HG03095 (cell line): ENCODE measurements around the gene OVCH2.
"Not testable (repeated sequence)": the region's sequence is repeated elsewhere in the genome, so short reads cannot be mapped to it uniquely, and the experiment has no call there.

Experiments
- ATAC-seq: cut with Tn5 transposase; IDR thresholded peaks from one replicate; pipeline ENCODE4 v1.9.1; 2021; ENCODE audit warnings: moderate library complexity; ENCODE audit not compliant: unreplicated experiment

OVCH2 gene

GRCh38 chr11:7706377-7706776 is at the start of gene OVCH2:
TSS of gene OVCH2 (minus strand) at chr11:7706477. CDS start at chr11:7706394, 83 bp downstream.
- no peak for ATAC-seq

GRCh38 chr11:7749456-7749855 is 43.2 kb upstream of the OVCH2 start:
- ATAC-seq: no peak

GRCh38 chr11:7734767-7735166 is 28.5 kb upstream of the OVCH2 start:
- ATAC-seq: not testable (repeated sequence)

GRCh38 chr11:7714786-7715185 is 8.5 kb upstream of the OVCH2 start:
- no peak for ATAC-seq

GRCh38 chr11:7703740-7704139 is 2.5 kb downstream of the OVCH2 start:
- ATAC-seq: no peak

- no peak for ATAC-seq
These were observed 9.9 kb downstream of the OVCH2 start for GRCh38 chr11:7696424-7696823.

- ATAC-seq: no peak
These were observed 12.0 kb downstream of the OVCH2 start for GRCh38 chr11:7694235-7694634.

GRCh38 chr11:7692426-7692825 is 13.9 kb downstream of the OVCH2 start:
- no peak for ATAC-seq

GRCh38 chr11:7691759-7692350 is 14.4 kb downstream of the OVCH2 start:
- ATAC-seq: no peak

- no peak for ATAC-seq
These were observed 15.6 kb downstream of the OVCH2 start for GRCh38 chr11:7690648-7691047.

- no peak for ATAC-seq
These were observed 17.0 kb downstream of the OVCH2 start for GRCh38 chr11:7689239-7689638.

GRCh38 chr11:7688238-7688826 is 17.9 kb downstream of the OVCH2 start:
- peak; percentile 52 for ATAC-seq

GRCh38 chr11:7687386-7687785 is 18.9 kb downstream of the OVCH2 start:
- no peak for ATAC-seq

GRCh38 chr11:7686761-7687160 is 19.5 kb downstream of the OVCH2 start:
- no peak for ATAC-seq

- no peak for ATAC-seq
These were observed 22.7 kb downstream of the OVCH2 start for GRCh38 chr11:7683571-7683970.

- no peak for ATAC-seq
These were observed 28.5 kb downstream of the OVCH2 start for GRCh38 chr11:7677796-7678201.

- no peak for ATAC-seq
These were observed 29.2 kb downstream of the OVCH2 start for GRCh38 chr11:7677071-7677470.

- ATAC-seq: no peak
These were observed 30.6 kb downstream of the OVCH2 start for GRCh38 chr11:7675631-7676030.

GRCh38 chr11:7673724-7674434 is 32.4 kb downstream of the OVCH2 start:
- peak; percentile 14 for ATAC-seq

- ATAC-seq: peak; percentile 38
These were observed 33.1 kb downstream of the OVCH2 start, which contains the start of gene CYB5R2 for GRCh38 chr11:7672960-7673723. TSS of gene CYB5R2 (minus strand) at chr11:7673500. CDS start at chr11:7672825, 675 bp downstream.

- ATAC-seq: no peak
These were observed 33.9 kb downstream of the OVCH2 start for GRCh38 chr11:7672276-7672959.
